GM12873 (cell line): ENCODE data around the gene PWWP2B.

ENCODE experiments used
- CTCF ChIP-seq: IDR thresholded peaks from 2 replicates; pipeline ENCODE4 v1.5.1; 2012; ENCODE audit warnings: low read depth, mild to moderate bottlenecking, moderate library complexity, low read length, control low read depth; ENCODE audit not compliant: insufficient read depth; ENCODE audit errors: missing control alignments

Gene PWWP2B

GRCh38 chr10:132466520-132467463 is 69.8 kb downstream of the PWWP2B start:
- no peak for TF ChIP-seq CTCF
